Right lobe of liver (tissue), 6 donors: Measurements from ENCODE around the gene SPRYD4. TPM values are rescaled to one million over a fixed set of nuclear protein-coding genes. Genes with fewer than 3 reads are reported as not detected.
A peak's percentile ranks its signal among the peaks of the same experiment; 100 is the strongest.

Experiments
- ATAC-seq, 4 donors: fragments of 200-7000 bp; cut with Tn5 transposase; one replicate each; pipeline ENCODE4 v1.9.1; 2020; ENCODE audit warnings: mild to moderate bottlenecking in 4 of 4, moderate library complexity in 4 of 4
- DNase-seq, 3 donors: peaks; one replicate each; pipeline ENCODE4 v3.0.0-alpha.2; 2020
- H3K27ac ChIP-seq, 3 donors: fragments of 200-600 bp; one replicate each; pipeline ENCODE4 v1.8.0; 2022
- H3K27me3 ChIP-seq, 2 donors: fragments of 200-600 bp; one replicate each; pipeline ENCODE4 v1.8.0; 2022
- H3K36me3 ChIP-seq, 4 donors: fragments of 200-600 bp; sonication (generic) in 1 of 4; one replicate each; pipeline versions ENCODE4 v1.5.1 to v1.8.0; 2017 to 2022; ENCODE audit warnings: control low read depth in 1 of 4
- H3K4me1 ChIP-seq, 4 donors: fragments of 200-600 bp; sonication (generic) in 1 of 4; one replicate each; pipeline versions ENCODE4 v1.5.1 to v1.8.0; 2017 to 2022; ENCODE audit warnings: control low read depth in 1 of 4
- H3K4me3 ChIP-seq, 3 donors: fragments of 200-600 bp; one replicate each; pipeline ENCODE4 v1.8.0; 2022
- H3K9me3 ChIP-seq, 4 donors: fragments of 200-600 bp; sonication (generic) in 1 of 4; one replicate each; pipeline versions ENCODE4 v1.5.1 to v1.8.0; 2017 to 2022; ENCODE audit warnings: control low read depth in 1 of 4
- CTCF ChIP-seq, 4 donors: fragments of 200-600 bp in 3 of 4; fragments of 450-650 bp in 1 of 4; IDR thresholded peaks; one replicate each; pipeline versions ENCODE4 v1.5.1 to v1.8.0; 2016 to 2022; ENCODE audit warnings: antibody characterized with exemption in 4 of 4, mild to moderate bottlenecking in 2 of 4
- POLR2A ChIP-seq: fragments of 450-650 bp; IDR thresholded peaks from one replicate; pipeline ENCODE4 v1.6.1; 2017; ENCODE audit warnings: antibody characterized with exemption, mild to moderate bottlenecking
- WGBS: methylation state at CpG from one replicate; pipeline ENCODE4 v1.1.6; 2018; ENCODE audit warnings: low coverage, low lambda C conversion rate; ENCODE audit not compliant: insufficient coverage; ENCODE audit errors: missing lambda C conversion rate; 5-methylcytosine and 5-hydroxymethylcytosine counted together
- intact Hi-C, 2 donors: fragments of 100-400 bp; cut with DNase I; formaldehyde crosslinking; loops; one replicate each; pipeline versions ENCODE4 v1.11.2 to v1.14.1; 2022
- long read RNA-seq: library from polyadenylated mRNA; unstranded; transcript quantifications from one replicate; pipeline ENCODE4 v2.0.0, GENCODE V29; 2019
- total RNA-seq, 6 experiments: library from RNA; depleted of rRNA in 2 of 6; stranded (reverse); fragments of >200 nt in 2 of 6; fragmentation: NEBNext Ultra II Directional in 3 of 6; extraction: Animal tissue kit (Norgen Biotek cat#: 25700) in 3 of 6; gene quantifications; one replicate each; pipeline versions ENCODE4 v1.1.0 to v1.2.4, GENCODE V29; 2016 to 2023
- donor health status: DM: no; HTN: yes; CAD: no.
- donor health status: DM: no; HTN: no; CAD: no.
- donor health status: DM: no; HTN: no; CAD: no.
- donor health status: DM: no; HTN: yes; CAD: no.
- donor health status: DM: no; HTN: yes; CAD: no.

Gene SPRYD4
- total RNA-seq, result 10 to 100 TPM in 1 of 6 experiments, 1 to 10 TPM in 5; 4.7 to 11.1 (median 7.8) TPM
- long read RNA-seq, full-length matches to known transcripts, result 79 of 81 reads
- long read RNA-seq, partial matches to known transcripts, result 0 of 81 reads
- long read RNA-seq, other reads (novel, unspliced or antisense), result 2 of 81 reads

- peak within 1 kb of the TSS; percentile 76 to 98 (median 97) for H3K27ac ChIP-seq
- DNase-seq (peak; percentile 94 to 96 (median 95)), ATAC-seq (peak; percentile 87 to 92 (median 90))
- peak within 1 kb of the TSS; percentile 65 to 92 (median 69) for H3K4me3 ChIP-seq
- TF ChIP-seq CTCF (IDR thresholded peaks at IDR 0.05), result peak; percentile 19 to 59 (median 43)
- peak; percentile 90 for TF ChIP-seq POLR2A
- 0% methylated on average over 17 of the region's 43 CpGs for WGBS
- H3K36me3 ChIP-seq, result peaks cover 0 to 24% (median 1%) of the 10 kb centered on the region in 4 donors
- no peaks in the 10 kb centered on the region for H3K27me3 ChIP-seq
- peaks cover 0 to 38% (median 6%) of the 10 kb centered on the region in 4 donors for H3K4me1 ChIP-seq
- intact Hi-C loops, result no loop called here
- no peaks in the 10 kb centered on the region for H3K9me3 ChIP-seq
These were observed at the start of gene SPRYD4 for GRCh38 chr12:56468216-56469006. Gene SPRYD4 (plus strand): TSS chr12:56468578. CDS start chr12:56468592, 14 bp downstream.

GRCh38 chr12:56420411-56420810 is 48.0 kb upstream of the SPRYD4 start:
- intact Hi-C loops, result no loop called here
- peaks cover 0 to 2% (median 0%) of the 10 kb centered on the region in 4 donors for H3K4me1 ChIP-seq
- WGBS, result 89% methylated on average over 3 of the region's 6 CpGs

DNA sequence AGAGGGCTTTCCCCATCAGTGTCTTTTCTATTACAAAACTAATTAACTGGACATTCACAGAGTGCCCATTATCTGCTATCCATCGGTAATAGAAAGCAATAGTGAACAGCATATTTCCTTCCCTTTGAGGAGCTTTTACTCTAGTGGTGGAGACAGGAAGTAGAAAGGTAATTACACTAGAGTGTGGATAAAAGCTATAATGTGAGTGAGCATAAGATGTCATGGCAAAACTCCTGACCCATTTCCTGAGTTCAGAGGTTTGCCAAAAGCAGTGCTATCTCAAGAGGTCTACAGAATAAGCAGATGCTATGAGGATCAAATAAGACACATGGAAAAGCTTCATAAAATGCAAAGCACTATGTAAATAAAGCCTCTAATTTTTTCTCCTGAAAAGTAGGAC is 43.2 kb upstream of the SPRYD4 start:
- DNase-seq, result no peak
- WGBS, result 50% methylated on average over 1 of the region's 1 CpG
- Histone ChIP-seq H3K27ac (no peak overlapping the region), H3K4me1 (peaks cover 0 to 7% (median 0%) of the 10 kb centered on the region in 4 donors), H3K9me3 (no peaks in the 10 kb centered on the region), H3K27me3 (no peaks in the 10 kb centered on the region), H3K4me3 (no peak overlapping the region), H3K36me3 (peaks cover 0 to 8% (median 3%) of the 10 kb centered on the region in 4 donors)
- ATAC-seq, result no peak
- TF ChIP-seq POLR2A (no peak), CTCF (IDR thresholded peaks at IDR 0.05) (no peak)
- intact Hi-C loops, result no loop called here

More at GRCh38 chr12:56420411-56420810, 48.0 kb upstream of the SPRYD4 start:
- H3K36me3 ChIP-seq, result peaks cover 0 to 8% (median 0%) of the 10 kb centered on the region in 4 donors
- no peak overlapping the region for H3K4me3 ChIP-seq
- H3K27me3 ChIP-seq, result no peaks in the 10 kb centered on the region
- TF ChIP-seq CTCF (IDR thresholded peaks at IDR 0.05), result no peak
- TF ChIP-seq POLR2A, result no peak
- no peaks in the 10 kb centered on the region for H3K9me3 ChIP-seq
- no peak for ATAC-seq
- no peak for DNase-seq
- no peak overlapping the region for H3K27ac ChIP-seq

DNA sequence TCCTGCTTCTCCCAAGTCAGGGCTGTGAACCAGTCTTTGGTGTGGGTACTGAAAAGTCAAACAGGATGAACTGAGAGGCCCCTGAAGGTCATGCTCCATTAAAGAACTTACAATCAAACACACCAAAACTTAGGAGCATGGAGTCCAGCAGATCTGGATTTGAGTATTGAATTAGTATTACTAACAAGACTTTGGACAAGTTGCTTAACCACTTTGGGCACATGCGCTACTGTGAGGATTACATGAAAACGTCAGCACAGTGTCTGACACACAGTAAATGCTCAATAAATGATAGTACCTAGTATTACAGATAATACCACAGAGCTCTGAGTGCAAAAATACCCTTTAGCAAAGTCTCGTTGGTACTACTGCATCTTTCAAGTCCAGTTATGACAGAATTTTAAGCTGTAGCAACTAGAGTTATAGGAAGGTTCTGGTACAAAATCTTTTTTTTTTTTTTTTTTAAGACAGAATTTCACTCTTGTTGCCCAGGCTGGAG is 42.4 kb upstream of the SPRYD4 start:
- 20% methylated on average over 3 of the region's 3 CpGs for WGBS
- no peak overlapping the region for H3K27ac ChIP-seq
- no peaks in the 10 kb centered on the region for H3K9me3 ChIP-seq
- no peak overlapping the region for H3K4me3 ChIP-seq
- DNase-seq, result no peak
- intact Hi-C loops, result no loop called here
- no peaks in the 10 kb centered on the region for H3K27me3 ChIP-seq
- TF ChIP-seq POLR2A (no peak), CTCF (IDR thresholded peaks at IDR 0.05) (no peak)
- peak; percentile 57 to 88 (median 74) for ATAC-seq
- H3K36me3 ChIP-seq, result peaks cover 0 to 6% (median 2%) of the 10 kb centered on the region in 4 donors
- H3K4me1 ChIP-seq, result peaks cover 0 to 7% (median 0%) of the 10 kb centered on the region in 4 donors
